HG02852 (cell line): ENCODE measurements around the gene BRD3.

Source experiments
- ATAC-seq: cut with Tn5 transposase; IDR thresholded peaks from one replicate; pipeline ENCODE4 v1.9.1; 2021; ENCODE audit warnings: mild to moderate bottlenecking, moderate library complexity; ENCODE audit not compliant: unreplicated experiment

Gene BRD3

GRCh38 chr9:134066913-134067851, 644 bp downstream of the BRD3 start:
- peak; percentile 9 for ATAC-seq

GRCh38 chr9:134066526-134066912, 1.3 kb downstream of the BRD3 start:
- ATAC-seq = no peak

GRCh38 chr9:134065612-134066419, 2.0 kb downstream of the BRD3 start:
- ATAC-seq = no peak

GRCh38 chr9:134064711-134065110, 3.1 kb downstream of the BRD3 start:
- no peak for ATAC-seq

GRCh38 chr9:134063571-134064450, 4.0 kb downstream of the BRD3 start:
- ATAC-seq = no peak

GRCh38 chr9:134063088-134063570, 4.7 kb downstream of the BRD3 start:
- no peak for ATAC-seq

- no peak for ATAC-seq
Measured at GRCh38 chr9:134062461-134063087, 5.3 kb downstream of the BRD3 start.

- ATAC-seq = no peak
Measured at GRCh38 chr9:134061688-134062371, 6.0 kb downstream of the BRD3 start.

GRCh38 chr9:134061019-134061687, 6.7 kb downstream of the BRD3 start:
- ATAC-seq = no peak

- ATAC-seq = no peak
Measured at GRCh38 chr9:134060546-134060945, 7.3 kb downstream of the BRD3 start.

GRCh38 chr9:134059661-134060395, 8.0 kb downstream of the BRD3 start:
- ATAC-seq = peak; percentile 88

- ATAC-seq = no peak
Measured at GRCh38 chr9:134059188-134059641, 8.6 kb downstream of the BRD3 start.

- ATAC-seq = no peak
Measured at GRCh38 chr9:134058716-134059115, 9.1 kb downstream of the BRD3 start.

- ATAC-seq = no peak
Measured at GRCh38 chr9:134057751-134058701, 9.8 kb downstream of the BRD3 start.

- no peak for ATAC-seq
Measured at GRCh38 chr9:134057307-134057657, 10.5 kb downstream of the BRD3 start.

- no peak for ATAC-seq
Measured at GRCh38 chr9:134056483-134057306, 11.1 kb downstream of the BRD3 start.
